Adrenal gland (tissue), 5 donors: ENCODE data around the gene TRIM10.

Experiments used
- POLR2A ChIP-seq, 2 donors: fragments of 450-650 bp; IDR thresholded peaks; one replicate each; pipeline ENCODE4 v1.6.1; 2017; ENCODE audit warnings: antibody characterized with exemption in 2 of 2, mild to moderate bottlenecking in 2 of 2, moderate library complexity in 1 of 2
- TF ChIP-seq, protein P1 (sequence below), 6 experiments: fragments of 450-650 bp in 4 of 6; fragments of 200-600 bp in 2 of 6; sonication (generic) in 1 of 6; IDR thresholded peaks; 1 replicate in 5 of 6; 2 replicates in 1 of 6; pipeline versions ENCODE4 v1.5.1 to v1.8.0; 2016 to 2021; ENCODE audit warnings: antibody characterized with exemption in 6 of 6, mild to moderate bottlenecking in 2 of 6, moderate library complexity in 1 of 6
- donor health status: DM: no; HTN: no; CAD: no.

- TF ChIP-seq, protein P1, sequence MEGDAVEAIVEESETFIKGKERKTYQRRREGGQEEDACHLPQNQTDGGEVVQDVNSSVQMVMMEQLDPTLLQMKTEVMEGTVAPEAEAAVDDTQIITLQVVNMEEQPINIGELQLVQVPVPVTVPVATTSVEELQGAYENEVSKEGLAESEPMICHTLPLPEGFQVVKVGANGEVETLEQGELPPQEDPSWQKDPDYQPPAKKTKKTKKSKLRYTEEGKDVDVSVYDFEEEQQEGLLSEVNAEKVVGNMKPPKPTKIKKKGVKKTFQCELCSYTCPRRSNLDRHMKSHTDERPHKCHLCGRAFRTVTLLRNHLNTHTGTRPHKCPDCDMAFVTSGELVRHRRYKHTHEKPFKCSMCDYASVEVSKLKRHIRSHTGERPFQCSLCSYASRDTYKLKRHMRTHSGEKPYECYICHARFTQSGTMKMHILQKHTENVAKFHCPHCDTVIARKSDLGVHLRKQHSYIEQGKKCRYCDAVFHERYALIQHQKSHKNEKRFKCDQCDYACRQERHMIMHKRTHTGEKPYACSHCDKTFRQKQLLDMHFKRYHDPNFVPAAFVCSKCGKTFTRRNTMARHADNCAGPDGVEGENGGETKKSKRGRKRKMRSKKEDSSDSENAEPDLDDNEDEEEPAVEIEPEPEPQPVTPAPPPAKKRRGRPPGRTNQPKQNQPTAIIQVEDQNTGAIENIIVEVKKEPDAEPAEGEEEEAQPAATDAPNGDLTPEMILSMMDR (IDR thresholded peaks at IDR 0.05): no peak
- no peak for TF ChIP-seq POLR2A (IDR thresholded peaks at IDR 0.05)
Measured at GRCh38 chr6:30113003-30113759, 47.8 kb downstream of the TRIM10 start, which contains the start of gene TRIM31.
